Stomach (tissue), 9 donors: Measurements from ENCODE around the gene ACVRL1. TPM values are rescaled to one million over a fixed set of nuclear protein-coding genes. Genes with fewer than 3 reads are reported as not detected.

Source experiments
- DNase-seq, 2 donors: peaks; one replicate each; pipeline versions ENCODE4 v3.0.0 to v3.0.0-alpha.2; 2013 to 2019
- H3K27ac ChIP-seq, 5 donors: fragments of 200-600 bp in 4 of 5; sonication (generic) in 4 of 5; one replicate each; pipeline ENCODE4 v1.5.1; 2013 to 2019; ENCODE audit warnings: mild to moderate bottlenecking in 1 of 5, moderate library complexity in 1 of 5
- H3K27me3 ChIP-seq, 3 donors: fragments of 200-600 bp; sonication (generic); one replicate each; pipeline ENCODE4 v1.5.1; 2017 to 2019; ENCODE audit warnings: mixed run types in 1 of 3
- H3K36me3 ChIP-seq, 4 donors: fragments of 200-600 bp; sonication (generic); 1 replicate in 3 of 4; 2 replicates in 1 of 4; pipeline ENCODE4 v1.5.1; 2016 to 2019
- H3K4me1 ChIP-seq, 4 donors: fragments of 200-600 bp; sonication (generic); one replicate each; pipeline ENCODE4 v1.5.1; 2016 to 2019
- H3K4me3 ChIP-seq, 4 donors: fragments of 200-600 bp; sonication (generic) in 3 of 4; one replicate each; pipeline ENCODE4 v1.5.1; 2016 to 2019; ENCODE audit warnings: mild to moderate bottlenecking in 1 of 4
- H3K9me3 ChIP-seq, 4 donors: fragments of 200-600 bp; sonication (generic); one replicate each; pipeline ENCODE4 v1.5.1; 2016 to 2019
- CTCF ChIP-seq, 7 experiments: fragments of 450-650 bp in 4 of 7; fragments of 200-600 bp in 3 of 7; sonication (generic) in 3 of 7; IDR thresholded peaks; one replicate each; pipeline ENCODE4 v1.5.1; 2016 to 2019; ENCODE audit warnings: antibody characterized with exemption in 7 of 7, control low read depth in 2 of 7, mild to moderate bottlenecking in 1 of 7
- EP300 ChIP-seq: sonication (generic); formaldehyde crosslinking; IDR thresholded peaks from one replicate; pipeline ENCODE4 v1.6.1; 2017; ENCODE audit warnings: antibody characterized with exemption
- POLR2A ChIP-seq, 4 donors: fragments of 450-650 bp; IDR thresholded peaks; one replicate each; pipeline ENCODE4 v1.6.1; 2016; ENCODE audit warnings: antibody characterized with exemption in 4 of 4, control low read depth in 2 of 4, mild to moderate bottlenecking in 1 of 4, moderate library complexity in 1 of 4
- POLR2AphosphoS5 ChIP-seq, 3 donors: sonication (generic); formaldehyde crosslinking; IDR thresholded peaks; one replicate each; pipeline ENCODE4 v1.6.1; 2016; ENCODE audit warnings: antibody characterized with exemption in 3 of 3
- WGBS, 5 donors: extraction: QIAGEN DNeasy Blood & Tissue Kit in 3 of 5; methylation state at CpG; one replicate each; pipeline versions ENCODE4 v1.1.5 to v1.1.7; 2013 to 2018; 5-methylcytosine and 5-hydroxymethylcytosine counted together
- intact Hi-C: fragments of 100-400 bp; cut with DNase I; formaldehyde crosslinking; loops from one replicate; pipeline ENCODE4 v1.15.1; 2023; ENCODE audit warnings: low total_unique reads
- polyA plus RNA-seq, 3 donors: library from polyadenylated mRNA; stranded (reverse); fragments of 200-250 nt; gene quantifications; one replicate each; pipeline ENCODE4 v1.2.3, GENCODE V29; 2013
- total RNA-seq, 5 donors: library from RNA; depleted of rRNA; stranded (reverse); fragments of >200 nt; gene quantifications; one replicate each; pipeline versions ENCODE4 v1.1.0 to v1.2.3, GENCODE V29; 2014 to 2016
- donor health status: healthy with polysubstance abuse.
- donor health status: Bipolar disorder and iron deficiency.
- donor health status: healthy.

ACVRL1 gene
- total and polyA plus RNA-seq, 8 donors, result 11.0 to 117 (median 45.4) TPM

GRCh38 chr12:51972849-51973273 lies 65.6 kb downstream of the ACVRL1 start:
- H3K4me1 ChIP-seq, result peaks cover 51 to 73% (median 55%) of the 10 kb centered on the region in 4 donors

More at GRCh38 chr12:51972849-51973273, 65.6 kb downstream of the ACVRL1 start:
- DNase-seq, result peak; percentile 44 to 55
- Histone ChIP-seq H3K4me3 (no peak overlapping the region), H3K36me3 (peaks cover 16 to 29% (median 27%) of the 10 kb centered on the region in 4 donors), H3K9me3 (no peaks in the 10 kb centered on the region), H3K27me3 (no peaks in the 10 kb centered on the region), H3K27ac (peak overlapping the region in 4 of 5 donors; percentile 32 to 76 (median 56))
- intact Hi-C loops, result no loop called here
- TF ChIP-seq EP300 (no peak), POLR2A (IDR thresholded peaks at IDR 0.05) (no peak), CTCF (IDR thresholded peaks at IDR 0.05) (no peak), POLR2AphosphoS5 (IDR thresholded peaks at IDR 0.05) (peak in 2 of 3 donors; percentile 24 to 49)
- 20 to 36% (median 27%) methylated on average over 9 of the region's 9 CpGs for WGBS, 5 donors

Other genes with a start within 250 kb of the ACVRL1 start
- 1 to 10 TPM in 1 of 5 donors, under 1 TPM in 2, not detected in 2; under 0.01 to 1.4 (median 0.73) TPM for gene FIGNL2, start 58.8 kb upstream of the ACVRL1 start, total RNA-seq
- under 1 TPM in 2 of 3 donors, not detected in 1; 0.10 to 0.12 TPM for gene FIGNL2, start 58.8 kb upstream of the ACVRL1 start, polyA plus RNA-seq
- not detected for gene ANKRD33, start 19.4 kb upstream of the ACVRL1 start, total RNA-seq
- gene ANKRD33, start 19.4 kb upstream of the ACVRL1 start, polyA plus RNA-seq, result not detected
- 10 to 100 TPM; 23.9 to 53.1 (median 31.3) TPM for gene ACVR1B, start 44.2 kb downstream of the ACVRL1 start, total RNA-seq
- gene ACVR1B, start 44.2 kb downstream of the ACVRL1 start, polyA plus RNA-seq, result 1 to 10 TPM; 8.3 to 9.5 (median 9.1) TPM
- 10 to 100 TPM in 2 of 5 donors, 1 to 10 TPM in 2, not detected in 1; 2.7 to 61.3 (median 16.6) TPM for gene TAMALIN, start 99.4 kb downstream of the ACVRL1 start, total RNA-seq
- 10 to 100 TPM in 2 of 3 donors, 1 to 10 TPM in 1; 6.4 to 17.0 (median 16.3) TPM for gene TAMALIN, start 99.4 kb downstream of the ACVRL1 start, polyA plus RNA-seq
- 100 to 1,000 TPM in 3 of 5 donors, 10 to 100 TPM in 2; 29.4 to 384 (median 230) TPM for gene NR4A1, start 143.9 kb downstream of the ACVRL1 start, total RNA-seq
- 10 to 100 TPM; 41.3 to 65.5 (median 55.0) TPM for gene NR4A1, start 143.9 kb downstream of the ACVRL1 start, polyA plus RNA-seq
- gene ATG101, start 162.5 kb downstream of the ACVRL1 start, total RNA-seq, result 100 to 1,000 TPM in 1 of 5 donors, 10 to 100 TPM in 3, 1 to 10 TPM in 1; 7.6 to 105 (median 36.5) TPM
- gene ATG101, start 162.5 kb downstream of the ACVRL1 start, polyA plus RNA-seq, result 10 to 100 TPM; 36.8 to 80.3 (median 67.1) TPM
- gene SMIM41, start 172.2 kb downstream of the ACVRL1 start, total RNA-seq, result 10 to 100 TPM in 1 of 5 donors, 1 to 10 TPM in 3, not detected in 1; 1.1 to 21.6 (median 6.8) TPM
- gene SMIM41, start 172.2 kb downstream of the ACVRL1 start, polyA plus RNA-seq, result 10 to 100 TPM in 1 of 3 donors, 1 to 10 TPM in 2; 1.5 to 11.8 (median 6.5) TPM